ENCODE data around the gene NDEL1.

The NDEL1 gene

GRCh38 chr17:8443756-8444155 is 8.1 kb downstream of the NDEL1 start:
- no peaks in the 10 kb centered on the region for H3F3A ChIP-seq (ENCODE audit: insufficient read depth, low read length)
- H3K4me3 ChIP-seq (ENCODE audit: low read depth, low read length, poor library complexity, severe bottlenecking), result no peak overlapping the region
- H3K36me3 ChIP-seq (ENCODE audit: insufficient read depth, low read length), result peaks cover 54% of the 10 kb centered on the region
- no peak overlapping the region for H2AFZ ChIP-seq (ENCODE audit: low read length)
- no peaks in the 10 kb centered on the region for H3K9me3 ChIP-seq (ENCODE audit: low read length)
- no peaks in the 10 kb centered on the region for H3K27me3 ChIP-seq (ENCODE audit: insufficient read depth, low read length)
- H4K20me1 ChIP-seq (ENCODE audit: insufficient read depth, low read length), result no peaks in the 10 kb centered on the region
- H3K9ac ChIP-seq (ENCODE audit: low read length), result no peak overlapping the region
- peaks cover 28% of the 10 kb centered on the region for H3K79me2 ChIP-seq (ENCODE audit: insufficient read depth, low read length)
- H3K4me1 ChIP-seq (ENCODE audit: insufficient read depth, low read length, severe bottlenecking), result no peaks in the 10 kb centered on the region
- no peak overlapping the region for H3K4me2 ChIP-seq (ENCODE audit: low read length)
- no peaks in the 10 kb centered on the region for H3K9me2 ChIP-seq (ENCODE audit: low read depth, low read length)
- H3K27ac ChIP-seq (ENCODE audit: low read depth, low read length, poor library complexity, severe bottlenecking), result no peak overlapping the region
- TF ChIP-seq CTCF (IDR thresholded peaks at IDR 0.05; ENCODE audit: low read length), result no peak
- no peak for TF ChIP-seq EZH2 (IDR thresholded peaks at IDR 0.05; ENCODE audit: borderline replicate concordance, low read length)

- peaks cover 25% of the 10 kb centered on the region for H3K79me2 ChIP-seq (ENCODE audit: insufficient read depth, low read length)
- no peaks in the 10 kb centered on the region for H4K20me1 ChIP-seq (ENCODE audit: insufficient read depth, low read length)
- H3K27ac ChIP-seq (ENCODE audit: low read depth, low read length, poor library complexity, severe bottlenecking), result no peak overlapping the region
- H3K4me2 ChIP-seq (ENCODE audit: low read length), result no peak overlapping the region
- no peaks in the 10 kb centered on the region for H3K4me1 ChIP-seq (ENCODE audit: insufficient read depth, low read length, severe bottlenecking)
- H3K9ac ChIP-seq (ENCODE audit: low read length), result no peak overlapping the region
- no peaks in the 10 kb centered on the region for H3K9me3 ChIP-seq (ENCODE audit: low read length)
- TF ChIP-seq EZH2 (IDR thresholded peaks at IDR 0.05; ENCODE audit: borderline replicate concordance, low read length) (no peak), CTCF (IDR thresholded peaks at IDR 0.05; ENCODE audit: low read length) (no peak)
- H2AFZ ChIP-seq (ENCODE audit: low read length), result no peak overlapping the region
- H3K4me3 ChIP-seq (ENCODE audit: low read depth, low read length, poor library complexity, severe bottlenecking), result no peak overlapping the region
- H3F3A ChIP-seq (ENCODE audit: insufficient read depth, low read length), result no peaks in the 10 kb centered on the region
- H3K9me2 ChIP-seq (ENCODE audit: low read depth, low read length), result no peaks in the 10 kb centered on the region
- no peaks in the 10 kb centered on the region for H3K27me3 ChIP-seq (ENCODE audit: insufficient read depth, low read length)
- peaks cover 62% of the 10 kb centered on the region for H3K36me3 ChIP-seq (ENCODE audit: insufficient read depth, low read length)
Observed at GRCh38 chr17:8444494-8444893, 8.8 kb downstream of the NDEL1 start.

- no peaks in the 10 kb centered on the region for H3K27me3 ChIP-seq (ENCODE audit: insufficient read depth, low read length)
- H3K27ac ChIP-seq (ENCODE audit: low read depth, low read length, poor library complexity, severe bottlenecking), result no peak overlapping the region
- no peak overlapping the region for H2AFZ ChIP-seq (ENCODE audit: low read length)
- H4K20me1 ChIP-seq (ENCODE audit: insufficient read depth, low read length), result no peaks in the 10 kb centered on the region
- H3K36me3 ChIP-seq (ENCODE audit: insufficient read depth, low read length), result peaks cover 60% of the 10 kb centered on the region
- no peaks in the 10 kb centered on the region for H3K4me1 ChIP-seq (ENCODE audit: insufficient read depth, low read length, severe bottlenecking)
- H3K79me2 ChIP-seq (ENCODE audit: insufficient read depth, low read length), result peaks cover 15% of the 10 kb centered on the region
- no peak overlapping the region for H3K9ac ChIP-seq (ENCODE audit: low read length)
- H3K4me2 ChIP-seq (ENCODE audit: low read length), result no peak overlapping the region
- TF ChIP-seq EZH2 (IDR thresholded peaks at IDR 0.05; ENCODE audit: borderline replicate concordance, low read length), result no peak
- no peak for TF ChIP-seq CTCF (IDR thresholded peaks at IDR 0.05; ENCODE audit: low read length)
- H3K9me2 ChIP-seq (ENCODE audit: low read depth, low read length), result no peaks in the 10 kb centered on the region
- H3F3A ChIP-seq (ENCODE audit: insufficient read depth, low read length), result no peaks in the 10 kb centered on the region
- no peaks in the 10 kb centered on the region for H3K9me3 ChIP-seq (ENCODE audit: low read length)
- H3K4me3 ChIP-seq (ENCODE audit: low read depth, low read length, poor library complexity, severe bottlenecking), result no peak overlapping the region
Observed at GRCh38 chr17:8445536-8445935, 9.9 kb downstream of the NDEL1 start.
